Mesodermal cell (in vitro differentiated cells): ENCODE results near the gene SLC22A23.

Experiments used
- H3K27ac ChIP-seq: 2 replicates; pipeline ENCODE4 v1.7.0; 2013; ENCODE audit warnings: mild to moderate bottlenecking, low read depth, low read length, moderate library complexity; ENCODE audit not compliant: severe bottlenecking
- H3K36me3 ChIP-seq: 2 replicates; pipeline ENCODE4 v1.7.1; 2013; ENCODE audit warnings: mild to moderate bottlenecking, low read length, moderate library complexity; ENCODE audit not compliant: control insufficient read depth, insufficient read depth
- H3K4me1 ChIP-seq: one replicate; pipeline ENCODE4 v1.7.1; 2013; ENCODE audit warnings: mild to moderate bottlenecking, low read length; ENCODE audit not compliant: insufficient read depth, control insufficient read depth, poor library complexity, severe bottlenecking
- H3K4me3 ChIP-seq: 2 replicates; pipeline ENCODE4 v1.7.0; 2013; ENCODE audit warnings: low read length, control low read depth, mild to moderate bottlenecking; ENCODE audit not compliant: insufficient read depth, poor library complexity, severe bottlenecking; ENCODE audit errors: extremely low read depth
- H3K9me3 ChIP-seq: 2 replicates; pipeline ENCODE4 v1.7.1; 2013; ENCODE audit warnings: mild to moderate bottlenecking, low read length, moderate library complexity; ENCODE audit not compliant: control insufficient read depth
- WGBS, 2 experiments: methylation state at CpG; one replicate each; pipeline ENCODE4 v1.1.5; 2013; ENCODE audit warnings: missing lambda C conversion rate in 2 of 2; ENCODE audit not compliant: insufficient coverage in 2 of 2; 5-methylcytosine and 5-hydroxymethylcytosine counted together

The SLC22A23 gene

GRCh38 chr6:3282476-3283236, 174.2 kb downstream of the SLC22A23 start:
- H3K36me3 ChIP-seq = no peaks in the 10 kb centered on the region
- H3K4me3 ChIP-seq = no peak overlapping the region

GRCh38 chr6:3281631-3282475, 175.0 kb downstream of the SLC22A23 start:
- Histone ChIP-seq H3K4me3 (no peak overlapping the region), H3K36me3 (no peaks in the 10 kb centered on the region), H3K27ac (peak overlapping the region; percentile 18), H3K4me1 (peaks cover 7% of the 10 kb centered on the region), H3K9me3 (no peaks in the 10 kb centered on the region)
- WGBS, 2 experiments = 57 to 58% methylated on average over 5 to 12 of the region's 13 CpGs

More at GRCh38 chr6:3282476-3283236, 174.2 kb downstream of the SLC22A23 start:
- 92 to 93% methylated on average over 19 to 20 of the region's 20 CpGs for whole genome bisulfite sequencing, 2 experiments
- H3K27ac ChIP-seq = no peak overlapping the region
- peaks cover 7% of the 10 kb centered on the region for H3K4me1 ChIP-seq
- no peaks in the 10 kb centered on the region for H3K9me3 ChIP-seq

- 85 to 90% methylated on average over 13 of the region's 14 CpGs for whole genome bisulfite sequencing, 2 experiments
- Histone ChIP-seq H3K27ac (no peak overlapping the region), H3K9me3 (no peaks in the 10 kb centered on the region), H3K4me1 (peaks cover 7% of the 10 kb centered on the region), H3K4me3 (no peak overlapping the region), H3K36me3 (no peaks in the 10 kb centered on the region)
Measured at GRCh38 chr6:3280866-3281465, 175.9 kb downstream of the SLC22A23 start.

GRCh38 chr6:3280091-3280490, 176.8 kb downstream of the SLC22A23 start:
- Histone ChIP-seq H3K9me3 (no peaks in the 10 kb centered on the region), H3K27ac (no peak overlapping the region), H3K4me1 (peaks cover 7% of the 10 kb centered on the region), H3K4me3 (no peak overlapping the region), H3K36me3 (no peaks in the 10 kb centered on the region)
- WGBS, 2 experiments = 85 to 86% methylated on average over 10 to 11 of the region's 14 CpGs

- 88% methylated on average over 4 of the region's 4 CpGs; no CpG with 5 or more reads in 1 of the 2 experiments for WGBS, 2 experiments
Measured at GRCh38 chr6:3278691-3279090, 178.2 kb downstream of the SLC22A23 start.

GRCh38 chr6:3277851-3278416, 178.9 kb downstream of the SLC22A23 start:
- 93 to 96% methylated on average over 7 to 8 of the region's 9 CpGs for WGBS, 2 experiments
- no peaks in the 10 kb centered on the region for H3K9me3 ChIP-seq
- no peaks in the 10 kb centered on the region for H3K36me3 ChIP-seq
- no peak overlapping the region for H3K27ac ChIP-seq
- peaks cover 7% of the 10 kb centered on the region for H3K4me1 ChIP-seq
- H3K4me3 ChIP-seq = no peak overlapping the region

More at GRCh38 chr6:3278691-3279090, 178.2 kb downstream of the SLC22A23 start:
- Histone ChIP-seq H3K4me3 (no peak overlapping the region), H3K27ac (no peak overlapping the region), H3K4me1 (peaks cover 7% of the 10 kb centered on the region), H3K9me3 (no peaks in the 10 kb centered on the region), H3K36me3 (no peaks in the 10 kb centered on the region)

- Histone ChIP-seq H3K4me1 (peaks cover 7% of the 10 kb centered on the region), H3K36me3 (peaks cover 7% of the 10 kb centered on the region), H3K9me3 (no peaks in the 10 kb centered on the region), H3K27ac (no peak overlapping the region), H3K4me3 (no peak overlapping the region)
- WGBS, 2 experiments = 89 to 95% methylated on average over 10 to 12 of the region's 12 CpGs
Measured at GRCh38 chr6:3277251-3277650, 179.6 kb downstream of the SLC22A23 start.

GRCh38 chr6:3276174-3277167, 180.4 kb downstream of the SLC22A23 start:
- WGBS, 2 experiments = 90 to 92% methylated on average over 20 of the region's 20 CpGs

GRCh38 chr6:3273707-3274521, 182.9 kb downstream of the SLC22A23 start:
- Histone ChIP-seq H3K4me1 (no peaks in the 10 kb centered on the region), H3K27ac (no peak overlapping the region), H3K36me3 (peaks cover 36% of the 10 kb centered on the region), H3K4me3 (no peak overlapping the region), H3K9me3 (no peaks in the 10 kb centered on the region)
- WGBS, 2 experiments = 89 to 92% methylated on average over 6 to 9 of the region's 9 CpGs

More at GRCh38 chr6:3276174-3277167, 180.4 kb downstream of the SLC22A23 start:
- Histone ChIP-seq H3K4me1 (peaks cover 7% of the 10 kb centered on the region), H3K27ac (no peak overlapping the region), H3K4me3 (no peak overlapping the region), H3K9me3 (no peaks in the 10 kb centered on the region), H3K36me3 (peaks cover 11% of the 10 kb centered on the region)
